CD4-positive, alpha-beta T cell (primary cell): ENCODE measurements around the gene ARHGAP42. TPM values are rescaled to one million over a fixed set of nuclear protein-coding genes. Genes with fewer than 3 reads are reported as not detected.
"Not testable (repeated sequence)": the region's sequence is repeated elsewhere in the genome, so short reads cannot be mapped to it uniquely, and the experiment has no call there.

Source experiments
- ATAC-seq: fragments of 200-7000 bp; cut with Tn5 transposase; one replicate; pipeline ENCODE4 v1.10.0; 2022; ENCODE audit warnings: mild to moderate bottlenecking; ENCODE audit not compliant: poor library complexity
- CTCF ChIA-PET: fragments of 350-600 bp; sonication (Branson Sonifier 250); formaldehyde crosslinking; loops from one replicate; lab custom pipeline; 2021; ENCODE audit warnings: antibody characterized with exemption, inconsistent platforms; lab: Charles Lee
- POLR2A ChIA-PET: fragments of 350-600 bp; sonication (Branson Sonifier 250); formaldehyde crosslinking; loops from one replicate; lab custom pipeline; 2021; ENCODE audit warnings: antibody characterized with exemption, inconsistent platforms; lab: Charles Lee
- DNase-seq, 14 experiments: peaks; one replicate each; pipeline ENCODE4 v3.0.0-alpha.2; 2013 to 2020; ENCODE audit warnings: mixed read lengths in 2 of 14
- H3K27ac ChIP-seq, 2 donors: one replicate each; pipeline versions ENCODE4 v1.5.1 to v1.7.0; 2013; ENCODE audit warnings: low read length in 2 of 2, low read depth in 1 of 2, mild to moderate bottlenecking in 1 of 2
- H3K27me3 ChIP-seq, 2 experiments: 1 replicate in 1 of 2; 2 replicates in 1 of 2; pipeline versions ENCODE4 v1.6.1 to v1.7.0; 2013; ENCODE audit warnings: low read length in 2 of 2, control low read depth in 1 of 2, mild to moderate bottlenecking in 1 of 2, moderate library complexity in 1 of 2; ENCODE audit not compliant: insufficient read depth in 2 of 2, control insufficient read depth in 1 of 2
- H3K36me3 ChIP-seq: one replicate; pipeline ENCODE4 v1.6.1; 2013; ENCODE audit warnings: low read length, control low read depth; ENCODE audit not compliant: insufficient read depth
- H3K4me1 ChIP-seq: one replicate; pipeline ENCODE4 v1.6.1; 2013; ENCODE audit warnings: low read length, control low read depth; ENCODE audit not compliant: insufficient read depth
- H3K4me3 ChIP-seq: one replicate; pipeline ENCODE4 v1.5.1; 2013; ENCODE audit warnings: mild to moderate bottlenecking, low read length, moderate library complexity
- H3K9me3 ChIP-seq, 2 experiments: 1 replicate in 1 of 2; 2 replicates in 1 of 2; pipeline versions ENCODE4 v1.6.1 to v1.7.0; 2013; ENCODE audit warnings: low read length in 2 of 2, mild to moderate bottlenecking in 2 of 2, control low read depth in 1 of 2, moderate library complexity in 1 of 2; ENCODE audit not compliant: control insufficient read depth in 1 of 2, insufficient read depth in 1 of 2
- H3K27ac Mint-ChIP-seq: one replicate; pipeline ENCODE4 v1.8.0; 2020; ENCODE audit warnings: mixed read lengths
- H3K27me3 Mint-ChIP-seq: one replicate; pipeline ENCODE4 v1.8.0; 2021; ENCODE audit warnings: mixed read lengths
- H3K36me3 Mint-ChIP-seq: one replicate; pipeline ENCODE4 v1.8.0; 2021; ENCODE audit warnings: low read depth, mixed read lengths
- H3K4me1 Mint-ChIP-seq: one replicate; pipeline ENCODE4 v1.8.0; 2021; ENCODE audit warnings: low read depth, mixed read lengths
- H3K4me3 Mint-ChIP-seq: one replicate; pipeline ENCODE4 v1.8.0; 2020; ENCODE audit warnings: mild to moderate bottlenecking, mixed read lengths
- H3K9me3 Mint-ChIP-seq: one replicate; pipeline ENCODE4 v1.8.0; 2020; ENCODE audit warnings: mixed read lengths
- CTCF ChIP-seq: fragments of 200-600 bp; IDR thresholded peaks from one replicate; pipeline ENCODE4 v1.8.0; 2022; ENCODE audit warnings: antibody characterized with exemption, mild to moderate bottlenecking
- intact Hi-C, 2 experiments: fragments of 100-400 bp; cut with DNase I in 1 of 2; cut with micrococcal nuclease in 1 of 2; formaldehyde crosslinking; loops; one replicate each; pipeline versions ENCODE4 v1.15.1 to v1.9.0; 2023 to 2025; cut with DNase I, micrococcal nuclease
- total RNA-seq, 174 experiments: library from RNA in 2 of 174; stranded (reverse) in 2 of 174; gene quantifications; one replicate each; pipeline ENCODE4 v1.2.3 and lab custom pipeline; 2021 to 2026

ARHGAP42 gene
- total RNA-seq, 2 experiments from 2014 or later: not detected

- TF ChIP-seq CTCF: no peak
- Mint-ChIP-seq H3K36me3 (no peaks in the 10 kb centered on the region), H3K4me3 (no peak overlapping the region), H3K4me1 (no peaks in the 10 kb centered on the region), H3K9me3 (peaks cover 14% of the 10 kb centered on the region), H3K27ac (no peak overlapping the region), H3K27me3 (no peaks in the 10 kb centered on the region)
- DNase-seq: no peak
- Histone ChIP-seq H3K36me3 (no peaks in the 10 kb centered on the region), H3K4me1 (no peaks in the 10 kb centered on the region), H3K9me3 (peaks cover 0 to 7% of the 10 kb centered on the region in 2 experiments), H3K27ac (no peak overlapping the region), H3K27me3 (no peaks in the 10 kb centered on the region), H3K4me3 (no peak overlapping the region)
- ChIA-PET POLR2A (no interaction called here), CTCF (interaction anchor here (1.4 kb wide), 1 partner anchor 15 kb away, joined by 3 read pairs; no protein-coding TSS in a partner anchor)
- ATAC-seq: no peak
- intact Hi-C loops: no loop called here
These were observed 23.5 kb upstream of the ARHGAP42 start for GRCh38 chr11:100663583-100663982.

GRCh38 chr11:100663996-100664395 lies 23.1 kb upstream of the ARHGAP42 start:
- TF ChIP-seq CTCF: no peak
- no peaks in the 10 kb centered on the region for H3K4me1 ChIP-seq
- H3K27me3 Mint-ChIP-seq: no peaks in the 10 kb centered on the region
- no peak overlapping the region for H3K4me3 ChIP-seq
- H3K27ac Mint-ChIP-seq: no peak overlapping the region
- peaks cover 0 to 7% of the 10 kb centered on the region in 2 experiments for H3K9me3 ChIP-seq
- H3K27ac ChIP-seq: no peak overlapping the region
- no peak overlapping the region for H3K4me3 Mint-ChIP-seq
- peaks cover 9% of the 10 kb centered on the region for H3K9me3 Mint-ChIP-seq
- intact Hi-C loops: no loop called here
- H3K27me3 ChIP-seq: no peaks in the 10 kb centered on the region
- CTCF ChIA-PET: interaction anchor here (0.7 to 1.4 kb wide), 2 partner anchors 15 to 22 kb away, joined by 3 read pairs; no protein-coding TSS in a partner anchor
- POLR2A ChIA-PET: no interaction called here
- H3K4me1 Mint-ChIP-seq: no peaks in the 10 kb centered on the region
- DNase-seq (no peak), ATAC-seq (no peak)
- no peaks in the 10 kb centered on the region for H3K36me3 ChIP-seq
- H3K36me3 Mint-ChIP-seq: no peaks in the 10 kb centered on the region

GRCh38 chr11:100666816-100667215 lies 20.3 kb upstream of the ARHGAP42 start:
- H3K9me3 ChIP-seq, H3K27me3 ChIP-seq, DNase-seq, CTCF ChIA-PET, H3K27ac Mint-ChIP-seq, H3K9me3 Mint-ChIP-seq, H3K36me3 Mint-ChIP-seq, H3K4me3 ChIP-seq, H3K4me3 Mint-ChIP-seq, ATAC-seq, H3K27me3 Mint-ChIP-seq, H3K4me1 Mint-ChIP-seq, intact Hi-C loops, H3K4me1 ChIP-seq, H3K36me3 ChIP-seq, H3K27ac ChIP-seq, POLR2A ChIA-PET: not testable (repeated sequence)

GRCh38 chr11:100667449-100667848 lies 19.6 kb upstream of the ARHGAP42 start:
- Histone ChIP-seq H3K27me3 (no peaks in the 10 kb centered on the region), H3K36me3 (no peaks in the 10 kb centered on the region), H3K27ac (no peak overlapping the region), H3K9me3 (peaks cover 0 to 3% of the 10 kb centered on the region in 2 experiments), H3K4me1 (no peaks in the 10 kb centered on the region), H3K4me3 (no peak overlapping the region)
- no peak overlapping the region for H3K4me3 Mint-ChIP-seq
- no peak overlapping the region for H3K27ac Mint-ChIP-seq
- ChIA-PET CTCF (no interaction called here), POLR2A (no interaction called here)
- H3K9me3 Mint-ChIP-seq: no peaks in the 10 kb centered on the region
- no peaks in the 10 kb centered on the region for H3K36me3 Mint-ChIP-seq
- DNase-seq (no peak), ATAC-seq (no peak)
- H3K4me1 Mint-ChIP-seq: no peaks in the 10 kb centered on the region
- H3K27me3 Mint-ChIP-seq: no peaks in the 10 kb centered on the region
- intact Hi-C loops: no loop called here
- TF ChIP-seq CTCF: no peak
